ENCODE measurements around the gene CLDN3. TPM values are rescaled to one million over a fixed set of nuclear protein-coding genes. Genes with fewer than 3 reads are reported as not detected.

The CLDN3 gene
- total RNA-seq, 1 experiment from 2014 or later: 16.5 TPM

GRCh38 chr7:73727952-73728351, 42.1 kb downstream of the CLDN3 start:
- no peak overlapping the region for H3K4me2 ChIP-seq (ENCODE audit: insufficient read depth, insufficient read length, low read length)
- no peaks in the 10 kb centered on the region for H4K20me1 ChIP-seq (ENCODE audit: control insufficient read depth, insufficient read depth, insufficient read length)
- H2AFZ ChIP-seq (ENCODE audit: low read length): no peak overlapping the region
- H4K8ac ChIP-seq (replicated peaks; ENCODE audit: insufficient read length, low read depth, low read length): no peak overlapping the region
- no peaks in the 10 kb centered on the region for H3K23me2 ChIP-seq (ENCODE audit: insufficient read length, low read depth, low read length, poor library complexity, severe bottlenecking)
- no peaks in the 10 kb centered on the region for H3K36me3 Mint-ChIP-seq (ENCODE audit: insufficient read depth in 1 of 3, low read depth in 3 of 3)
- H2BK15ac ChIP-seq (ENCODE audit: low read depth, low read length): no peak overlapping the region
- no peak overlapping the region for H3K4ac ChIP-seq (ENCODE audit: low read depth, low read length)
- no peak for DNase-seq
- H3T11ph ChIP-seq (ENCODE audit: low read length): no peak overlapping the region
- no peak overlapping the region for H3K9ac ChIP-seq (ENCODE audit: extremely low read depth, insufficient read length, low read length)
- H3K4me1 Mint-ChIP-seq: peaks cover 9 to 13% of the 10 kb centered on the region in 2 experiments
- no peaks in the 10 kb centered on the region for H3K9me3 ChIP-seq (ENCODE audit: control insufficient read depth, low read depth, low read length)
- H3K18ac ChIP-seq (ENCODE audit: insufficient read length, low read depth, low read length): no peak overlapping the region
- no peak overlapping the region for H2BK5ac ChIP-seq (ENCODE audit: insufficient read length, low read length)
- no peaks in the 10 kb centered on the region for H3K9me3 Mint-ChIP-seq
- H3K79me1 ChIP-seq (ENCODE audit: insufficient read depth, low read depth, low read length, poor library complexity, severe bottlenecking): no peaks in the 10 kb centered on the region
- no peak overlapping the region for H3K14ac ChIP-seq (ENCODE audit: insufficient read depth, low read length)
- no peak overlapping the region for H2BK20ac ChIP-seq (ENCODE audit: low read depth, low read length, poor library complexity, severe bottlenecking)
- no peak overlapping the region for H3K4me3 Mint-ChIP-seq
- H3K27me3 Mint-ChIP-seq (ENCODE audit: low read depth): peaks cover 2% of the 10 kb centered on the region
- no peak overlapping the region for H3K27ac ChIP-seq (ENCODE audit: insufficient read length, low read depth, low read length)
- H2BK120ac ChIP-seq (ENCODE audit: low read depth, low read length, poor library complexity, severe bottlenecking): no peak overlapping the region
- WGBS (ENCODE audit: extremely low coverage, insufficient read length, low lambda C conversion rate): no CpG with 5 or more reads among the region's 3 CpGs
- H3K23ac ChIP-seq (ENCODE audit: insufficient read length, low read depth, low read length): no peak overlapping the region
- no peak for TF ChIP-seq CTCF (conservative IDR thresholded peaks at IDR 0.05)
- H3K4me1 ChIP-seq (ENCODE audit: insufficient read depth, low read length): no peaks in the 10 kb centered on the region
- no peak overlapping the region for H3K56ac ChIP-seq (ENCODE audit: insufficient read length, low read depth, low read length)
- H3K27ac Mint-ChIP-seq: no peak overlapping the region; a peak in 1 of 7 replicates
- H4K5ac ChIP-seq (ENCODE audit: insufficient read length, low read depth, low read length): no peak overlapping the region
- H3K79me2 ChIP-seq (ENCODE audit: insufficient read depth, low read length): no peaks in the 10 kb centered on the region
- H4K91ac ChIP-seq (ENCODE audit: insufficient read length, low read depth, low read length): no peak overlapping the region
- no peaks in the 10 kb centered on the region for H3K27me3 ChIP-seq (ENCODE audit: insufficient read depth, low read length)
- H2BK12ac ChIP-seq (ENCODE audit: insufficient read length, low read depth, low read length): no peak overlapping the region
- no peak overlapping the region for H2AK5ac ChIP-seq (ENCODE audit: insufficient read length, low read length)
